ENCODE data around the gene DNAH2.
A peak's percentile ranks its signal among the peaks of the same experiment; 100 is the strongest.

DNAH2 gene

DNA sequence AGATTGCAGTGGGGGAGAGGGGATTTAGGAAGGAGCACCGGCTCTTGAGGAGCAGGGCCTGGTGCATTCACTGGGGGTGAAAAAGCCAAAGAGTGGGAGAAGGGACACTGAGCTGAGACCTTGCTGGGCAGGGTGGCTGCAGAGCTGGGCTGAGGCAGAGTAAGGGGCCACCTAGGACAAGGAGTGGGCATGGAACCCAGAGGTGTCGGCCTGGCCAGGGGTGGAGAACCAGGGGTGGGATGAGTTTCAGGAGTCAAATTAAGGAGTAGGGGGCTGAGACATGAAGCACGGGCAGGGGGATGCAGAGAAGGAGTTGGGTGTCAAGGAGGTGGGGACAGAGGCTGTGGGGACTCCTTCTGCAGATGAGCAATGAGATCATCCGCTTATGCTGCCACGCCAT, 20.1 kb downstream of the DNAH2 start:
- Histone ChIP-seq H3K4me3 (ENCODE audit: low read depth, low read length) (no peak overlapping the region), H3K9me3 (ENCODE audit: control insufficient read depth, insufficient read depth, low read depth, low read length) (no peaks in the 10 kb centered on the region), H3K36me3 (ENCODE audit: control insufficient read depth in 2 of 2, insufficient read depth in 1 of 2, low read length in 2 of 2) (no peaks in the 10 kb centered on the region), H3K4me1 (ENCODE audit: control insufficient read depth, insufficient read depth, low read length) (no peaks in the 10 kb centered on the region), H3K27ac (ENCODE audit: extremely low read depth, low read depth, low read length) (no peak overlapping the region)
- TF ChIP-seq ZBTB1 (tag by site-specific recombination; IDR thresholded peaks at IDR 0.05) (no peak), ZNF48 (tag by site-specific recombination; IDR thresholded peaks at IDR 0.05) (no peak), ZNF341 (tag by site-specific recombination; IDR thresholded peaks at IDR 0.05; ENCODE audit: low read depth) (no peak), OSR2 (tag by site-specific recombination; IDR thresholded peaks at IDR 0.05) (no peak), SETDB1 (IDR thresholded peaks at IDR 0.05; ENCODE audit: insufficient read length, low read length) (no peak), ZNF157 (tag by site-specific recombination; IDR thresholded peaks at IDR 0.05) (no peak), ZNF571 (tag by site-specific recombination; IDR thresholded peaks at IDR 0.05) (no peak), ZNF211 (tag by site-specific recombination; IDR thresholded peaks at IDR 0.05; ENCODE audit: low read depth) (no peak), KLF16 (tag by site-specific recombination; IDR thresholded peaks at IDR 0.05) (no peak), ZNF19 (tag by site-specific recombination; IDR thresholded peaks at IDR 0.05; ENCODE audit: low read depth) (no peak), ZBTB8A (tag by site-specific recombination; IDR thresholded peaks at IDR 0.05) (no peak), TRIM28 (IDR thresholded peaks at IDR 0.05; ENCODE audit: borderline replicate concordance, low read length) (no peak), BCL11B (tag by site-specific recombination; IDR thresholded peaks at IDR 0.05; ENCODE audit: low read depth) (no peak), ZFP3 (tag by site-specific recombination; IDR thresholded peaks at IDR 0.05; ENCODE audit: low read depth) (no peak), SP7 (tag by site-specific recombination; IDR thresholded peaks at IDR 0.05) (no peak)
- TF ChIP-seq, protein P1, sequence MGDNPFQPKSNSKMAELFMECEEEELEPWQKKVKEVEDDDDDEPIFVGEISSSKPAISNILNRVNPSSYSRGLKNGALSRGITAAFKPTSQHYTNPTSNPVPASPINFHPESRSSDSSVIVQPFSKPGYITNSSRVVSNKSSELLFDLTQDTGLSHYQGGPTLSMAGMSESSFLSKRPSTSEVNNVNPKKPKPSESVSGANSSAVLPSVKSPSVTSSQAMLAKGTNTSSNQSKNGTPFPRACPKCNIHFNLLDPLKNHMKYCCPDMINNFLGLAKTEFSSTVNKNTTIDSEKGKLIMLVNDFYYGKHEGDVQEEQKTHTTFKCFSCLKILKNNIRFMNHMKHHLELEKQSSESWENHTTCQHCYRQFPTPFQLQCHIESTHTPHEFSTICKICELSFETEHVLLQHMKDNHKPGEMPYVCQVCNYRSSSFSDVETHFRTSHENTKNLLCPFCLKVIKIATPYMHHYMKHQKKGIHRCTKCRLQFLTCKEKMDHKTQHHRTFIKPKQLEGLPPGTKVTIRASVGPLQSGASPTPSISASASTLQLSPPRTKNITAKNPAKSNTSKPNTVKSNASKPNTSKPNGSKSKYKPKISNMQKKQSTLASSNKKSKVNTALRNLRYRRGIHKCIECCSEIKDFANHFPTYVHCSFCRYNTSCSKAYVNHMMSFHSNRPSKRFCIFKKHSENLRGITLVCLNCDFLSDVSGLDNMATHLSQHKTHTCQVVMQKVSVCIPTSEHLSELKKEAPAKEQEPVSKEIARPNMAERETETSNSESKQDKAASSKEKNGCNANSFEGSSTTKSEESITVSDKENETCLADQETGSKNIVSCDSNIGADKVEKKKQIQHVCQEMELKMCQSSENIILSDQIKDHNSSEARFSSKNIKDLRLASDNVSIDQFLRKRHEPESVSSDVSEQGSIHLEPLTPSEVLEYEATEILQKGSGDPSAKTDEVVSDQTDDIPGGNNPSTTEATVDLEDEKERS (tag by site-specific recombination; IDR thresholded peaks at IDR 0.05): no peak
- TF ChIP-seq, protein P2, sequence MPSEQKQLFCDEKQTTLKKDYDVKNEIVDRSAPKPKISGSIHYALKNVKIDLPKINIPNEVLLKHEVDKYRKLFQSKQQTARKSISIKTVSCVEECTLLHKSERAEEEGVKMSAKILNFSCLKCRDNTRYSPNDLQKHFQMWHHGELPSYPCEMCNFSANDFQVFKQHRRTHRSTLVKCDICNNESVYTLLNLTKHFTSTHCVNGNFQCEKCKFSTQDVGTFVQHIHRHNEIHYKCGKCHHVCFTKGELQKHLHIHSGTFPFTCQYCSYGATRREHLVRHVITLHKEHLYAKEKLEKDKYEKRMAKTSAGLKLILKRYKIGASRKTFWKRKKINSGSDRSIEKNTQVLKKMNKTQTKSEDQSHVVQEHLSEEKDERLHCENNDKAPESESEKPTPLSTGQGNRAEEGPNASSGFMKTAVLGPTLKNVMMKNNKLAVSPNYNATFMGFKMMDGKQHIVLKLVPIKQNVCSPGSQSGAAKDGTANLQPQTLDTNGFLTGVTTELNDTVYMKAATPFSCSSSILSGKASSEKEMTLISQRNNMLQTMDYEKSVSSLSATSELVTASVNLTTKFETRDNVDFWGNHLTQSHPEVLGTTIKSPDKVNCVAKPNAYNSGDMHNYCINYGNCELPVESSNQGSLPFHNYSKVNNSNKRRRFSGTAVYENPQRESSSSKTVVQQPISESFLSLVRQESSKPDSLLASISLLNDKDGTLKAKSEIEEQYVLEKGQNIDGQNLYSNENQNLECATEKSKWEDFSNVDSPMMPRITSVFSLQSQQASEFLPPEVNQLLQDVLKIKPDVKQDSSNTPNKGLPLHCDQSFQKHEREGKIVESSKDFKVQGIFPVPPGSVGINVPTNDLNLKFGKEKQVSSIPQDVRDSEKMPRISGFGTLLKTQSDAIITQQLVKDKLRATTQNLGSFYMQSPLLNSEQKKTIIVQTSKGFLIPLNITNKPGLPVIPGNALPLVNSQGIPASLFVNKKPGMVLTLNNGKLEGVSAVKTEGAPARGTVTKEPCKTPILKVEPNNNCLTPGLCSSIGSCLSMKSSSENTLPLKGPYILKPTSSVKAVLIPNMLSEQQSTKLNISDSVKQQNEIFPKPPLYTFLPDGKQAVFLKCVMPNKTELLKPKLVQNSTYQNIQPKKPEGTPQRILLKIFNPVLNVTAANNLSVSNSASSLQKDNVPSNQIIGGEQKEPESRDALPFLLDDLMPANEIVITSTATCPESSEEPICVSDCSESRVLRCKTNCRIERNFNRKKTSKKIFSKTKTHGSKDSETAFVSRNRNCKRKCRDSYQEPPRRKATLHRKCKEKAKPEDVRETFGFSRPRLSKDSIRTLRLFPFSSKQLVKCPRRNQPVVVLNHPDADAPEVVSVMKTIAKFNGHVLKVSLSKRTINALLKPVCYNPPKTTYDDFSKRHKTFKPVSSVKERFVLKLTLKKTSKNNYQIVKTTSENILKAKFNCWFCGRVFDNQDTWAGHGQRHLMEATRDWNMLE (tag by site-specific recombination; conservative IDR thresholded peaks at IDR 0.05; ENCODE audit: low read depth): no peak
- ChIA-PET CTCF (interaction anchor here (0.6 to 1.4 kb wide), 4 partner anchors 21 to 271 kb away, joined by 3 to 5 read pairs (median 3); no protein-coding TSS in a partner anchor), POLR2A (no interaction called here)

DNA sequence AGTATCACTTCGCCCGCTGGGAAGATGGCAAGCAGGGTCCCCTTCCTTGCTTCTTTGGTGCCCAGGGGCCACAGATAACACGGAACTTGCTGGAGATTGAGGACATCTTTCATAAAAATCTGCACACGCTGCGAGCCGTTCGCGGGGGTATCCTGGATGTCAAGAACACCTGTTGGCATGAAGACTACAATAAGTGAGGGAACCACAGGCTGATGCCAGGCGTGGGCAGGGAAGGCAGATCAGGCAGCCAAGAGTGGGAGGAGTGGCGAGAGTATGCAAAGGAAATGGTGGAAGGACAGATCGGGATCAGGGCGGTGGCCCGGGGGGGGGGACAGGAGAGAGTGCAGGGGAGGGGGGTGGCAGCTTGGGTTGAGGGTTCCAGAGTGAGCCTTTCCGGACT, 22.2 kb downstream of the DNAH2 start:
- Histone ChIP-seq H3K4me1 (ENCODE audit: control insufficient read depth, insufficient read depth, low read length) (no peaks in the 10 kb centered on the region), H3K27ac (ENCODE audit: extremely low read depth, low read depth, low read length) (no peak overlapping the region), H3K9me3 (ENCODE audit: control insufficient read depth, insufficient read depth, low read depth, low read length) (no peaks in the 10 kb centered on the region), H3K4me3 (ENCODE audit: low read depth, low read length) (no peak overlapping the region), H3K36me3 (ENCODE audit: control insufficient read depth in 2 of 2, insufficient read depth in 1 of 2, low read length in 2 of 2) (no peaks in the 10 kb centered on the region)
- ChIA-PET POLR2A (no interaction called here), CTCF (no interaction called here)
- TF ChIP-seq, protein P3, sequence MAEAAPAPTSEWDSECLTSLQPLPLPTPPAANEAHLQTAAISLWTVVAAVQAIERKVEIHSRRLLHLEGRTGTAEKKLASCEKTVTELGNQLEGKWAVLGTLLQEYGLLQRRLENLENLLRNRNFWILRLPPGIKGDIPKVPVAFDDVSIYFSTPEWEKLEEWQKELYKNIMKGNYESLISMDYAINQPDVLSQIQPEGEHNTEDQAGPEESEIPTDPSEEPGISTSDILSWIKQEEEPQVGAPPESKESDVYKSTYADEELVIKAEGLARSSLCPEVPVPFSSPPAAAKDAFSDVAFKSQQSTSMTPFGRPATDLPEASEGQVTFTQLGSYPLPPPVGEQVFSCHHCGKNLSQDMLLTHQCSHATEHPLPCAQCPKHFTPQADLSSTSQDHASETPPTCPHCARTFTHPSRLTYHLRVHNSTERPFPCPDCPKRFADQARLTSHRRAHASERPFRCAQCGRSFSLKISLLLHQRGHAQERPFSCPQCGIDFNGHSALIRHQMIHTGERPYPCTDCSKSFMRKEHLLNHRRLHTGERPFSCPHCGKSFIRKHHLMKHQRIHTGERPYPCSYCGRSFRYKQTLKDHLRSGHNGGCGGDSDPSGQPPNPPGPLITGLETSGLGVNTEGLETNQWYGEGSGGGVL (tag by site-specific recombination; IDR thresholded peaks at IDR 0.05): no peak
- TF ChIP-seq SCRT2 (tag by site-specific recombination; IDR thresholded peaks at IDR 0.05) (0 out of 2 replicates have a peak, but pooled peaks have one; percentile 35), FEZF1 (tag by site-specific recombination; IDR thresholded peaks at IDR 0.05) (no peak), WT1 (tag by site-specific recombination; IDR thresholded peaks at IDR 0.05) (no peak)

All from HEK293 (cell line).